Activated B cell treated with CpG ODN at 0.5 μM for 24 hours (primary cell): ENCODE measurements around the gene EEF2K. TPM values are rescaled to one million over a fixed set of nuclear protein-coding genes. Genes with fewer than 3 reads are reported as not detected.

ENCODE experiments used
- ATAC-seq: fragments of 200-7000 bp; cut with Tn5 transposase; one replicate; pipeline ENCODE4 v1.10.0; 2021; ENCODE audit warnings: low read depth, mild to moderate bottlenecking, moderate library complexity
- CTCF ChIA-PET: fragments of 350-600 bp; sonication (Branson Sonifier 250); formaldehyde crosslinking; loops from one replicate; lab custom pipeline; 2021; ENCODE audit warnings: antibody characterized with exemption; lab: Charles Lee
- POLR2A ChIA-PET: fragments of 350-600 bp; sonication (Branson Sonifier 250); formaldehyde crosslinking; loops from one replicate; lab custom pipeline; 2021; ENCODE audit warnings: antibody characterized with exemption; lab: Charles Lee
- DNase-seq: peaks from one replicate; pipeline ENCODE4 v3.0.0; 2022
- H3K27ac Mint-ChIP-seq: one replicate; pipeline ENCODE4 v1.8.0; 2020; ENCODE audit warnings: mixed read lengths
- H3K27me3 Mint-ChIP-seq: one replicate; pipeline ENCODE4 v1.8.0; 2021; ENCODE audit warnings: mixed read lengths
- H3K36me3 Mint-ChIP-seq: one replicate; pipeline ENCODE4 v1.8.0; 2021; ENCODE audit warnings: low read depth, mixed read lengths
- H3K4me1 Mint-ChIP-seq: one replicate; pipeline ENCODE4 v1.8.0; 2021; ENCODE audit warnings: mixed read lengths
- H3K4me3 Mint-ChIP-seq: one replicate; pipeline ENCODE4 v1.8.0; 2020; ENCODE audit warnings: mild to moderate bottlenecking, mixed read lengths
- H3K9me3 Mint-ChIP-seq: one replicate; pipeline ENCODE4 v1.8.0; 2020; ENCODE audit warnings: mixed read lengths
- intact Hi-C: fragments of 100-400 bp; cut with micrococcal nuclease; formaldehyde crosslinking; loops from one replicate; pipeline ENCODE4 v1.15.1; 2024
- total RNA-seq: library from RNA; stranded (reverse); gene quantifications from 2 replicates; pipeline ENCODE4 v1.2.3, GENCODE V29; 2022
- TF ChIP-seq, protein P1 (sequence below): fragments of 200-600 bp; IDR thresholded peaks from one replicate; pipeline ENCODE4 v1.8.0; 2022; ENCODE audit warnings: antibody characterized with exemption, mild to moderate bottlenecking

The EEF2K gene
- total RNA-seq, 1 donor from 2014 or later, result 29.7 TPM

GRCh38 chr16:22266546-22266945 lies 60.5 kb downstream of the EEF2K start:
- TF ChIP-seq, protein P1, sequence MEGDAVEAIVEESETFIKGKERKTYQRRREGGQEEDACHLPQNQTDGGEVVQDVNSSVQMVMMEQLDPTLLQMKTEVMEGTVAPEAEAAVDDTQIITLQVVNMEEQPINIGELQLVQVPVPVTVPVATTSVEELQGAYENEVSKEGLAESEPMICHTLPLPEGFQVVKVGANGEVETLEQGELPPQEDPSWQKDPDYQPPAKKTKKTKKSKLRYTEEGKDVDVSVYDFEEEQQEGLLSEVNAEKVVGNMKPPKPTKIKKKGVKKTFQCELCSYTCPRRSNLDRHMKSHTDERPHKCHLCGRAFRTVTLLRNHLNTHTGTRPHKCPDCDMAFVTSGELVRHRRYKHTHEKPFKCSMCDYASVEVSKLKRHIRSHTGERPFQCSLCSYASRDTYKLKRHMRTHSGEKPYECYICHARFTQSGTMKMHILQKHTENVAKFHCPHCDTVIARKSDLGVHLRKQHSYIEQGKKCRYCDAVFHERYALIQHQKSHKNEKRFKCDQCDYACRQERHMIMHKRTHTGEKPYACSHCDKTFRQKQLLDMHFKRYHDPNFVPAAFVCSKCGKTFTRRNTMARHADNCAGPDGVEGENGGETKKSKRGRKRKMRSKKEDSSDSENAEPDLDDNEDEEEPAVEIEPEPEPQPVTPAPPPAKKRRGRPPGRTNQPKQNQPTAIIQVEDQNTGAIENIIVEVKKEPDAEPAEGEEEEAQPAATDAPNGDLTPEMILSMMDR, result no peak
- H3K9me3 Mint-ChIP-seq, result no peaks in the 10 kb centered on the region
- H3K4me1 Mint-ChIP-seq, result no peaks in the 10 kb centered on the region
- H3K27me3 Mint-ChIP-seq, result no peaks in the 10 kb centered on the region
- H3K4me3 Mint-ChIP-seq, result no peak overlapping the region
- DNase-seq (no peak), ATAC-seq (no peak)
- ChIA-PET CTCF (no interaction called here), POLR2A (no interaction called here)
- H3K36me3 Mint-ChIP-seq, result peaks cover 62% of the 10 kb centered on the region
- no peak overlapping the region for H3K27ac Mint-ChIP-seq
- intact Hi-C loops, result no loop called here

DNA sequence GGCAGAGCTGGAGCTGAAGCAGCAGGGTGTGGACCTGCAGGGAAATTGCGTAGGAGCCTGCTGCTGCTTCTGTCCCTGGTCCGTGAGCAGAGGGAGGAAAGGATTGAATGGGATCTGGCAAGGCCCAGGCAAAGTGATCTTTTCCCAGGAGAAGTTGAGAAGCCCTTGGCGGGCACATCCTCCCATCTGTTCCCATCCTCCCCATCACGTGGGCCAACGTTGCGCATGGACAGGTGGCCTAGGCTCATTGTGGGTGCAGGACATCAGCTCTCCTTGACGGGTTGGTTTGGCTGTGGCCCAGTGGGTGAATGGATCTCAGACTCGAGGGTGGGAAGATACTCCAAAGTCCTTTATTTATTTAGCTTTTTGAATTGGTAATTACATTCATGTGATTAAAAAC lies 61.7 kb downstream of the EEF2K start:
- Mint-ChIP-seq H3K27me3 (no peaks in the 10 kb centered on the region), H3K36me3 (peaks cover 63% of the 10 kb centered on the region), H3K9me3 (no peaks in the 10 kb centered on the region), H3K4me1 (no peaks in the 10 kb centered on the region), H3K27ac (no peak overlapping the region), H3K4me3 (no peak overlapping the region)
- intact Hi-C loops, result no loop called here
- TF ChIP-seq, protein P1, result no peak
- DNase-seq, result no peak
- CTCF ChIA-PET, result no interaction called here
- POLR2A ChIA-PET, result no interaction called here
- no peak for ATAC-seq

GRCh38 chr16:22270525-22270924 lies 64.4 kb downstream of the EEF2K start:
- no peaks in the 10 kb centered on the region for H3K27me3 Mint-ChIP-seq
- ATAC-seq (no peak), DNase-seq (no peak)
- no peaks in the 10 kb centered on the region for H3K9me3 Mint-ChIP-seq
- no peak overlapping the region for H3K4me3 Mint-ChIP-seq
- peaks cover 56% of the 10 kb centered on the region for H3K36me3 Mint-ChIP-seq
- intact Hi-C loops, result no loop called here
- CTCF ChIA-PET, result no interaction called here
- no peaks in the 10 kb centered on the region for H3K4me1 Mint-ChIP-seq
- POLR2A ChIA-PET, result interaction anchor here (1.2 kb wide), 1 partner anchor 11 kb away, joined by 8 read pairs; no protein-coding TSS in a partner anchor
- no peak overlapping the region for H3K27ac Mint-ChIP-seq
- TF ChIP-seq, protein P1, result no peak

- ChIA-PET CTCF (interaction anchor here (1.2 to 1.4 kb wide), 2 partner anchors 89 to 195 kb away, joined by 3 read pairs; no protein-coding TSS in a partner anchor), POLR2A (no interaction called here)
- no peak overlapping the region for H3K4me3 Mint-ChIP-seq
- no peaks in the 10 kb centered on the region for H3K4me1 Mint-ChIP-seq
- no peaks in the 10 kb centered on the region for H3K27me3 Mint-ChIP-seq
- H3K27ac Mint-ChIP-seq, result no peak overlapping the region
- H3K36me3 Mint-ChIP-seq, result peaks cover 46% of the 10 kb centered on the region
- DNase-seq (no peak), ATAC-seq (no peak)
- H3K9me3 Mint-ChIP-seq, result no peaks in the 10 kb centered on the region
- TF ChIP-seq, protein P1, result no peak
- intact Hi-C loops, result no loop called here
These were observed 67.0 kb downstream of the EEF2K start for GRCh38 chr16:22272870-22273650.

DNA sequence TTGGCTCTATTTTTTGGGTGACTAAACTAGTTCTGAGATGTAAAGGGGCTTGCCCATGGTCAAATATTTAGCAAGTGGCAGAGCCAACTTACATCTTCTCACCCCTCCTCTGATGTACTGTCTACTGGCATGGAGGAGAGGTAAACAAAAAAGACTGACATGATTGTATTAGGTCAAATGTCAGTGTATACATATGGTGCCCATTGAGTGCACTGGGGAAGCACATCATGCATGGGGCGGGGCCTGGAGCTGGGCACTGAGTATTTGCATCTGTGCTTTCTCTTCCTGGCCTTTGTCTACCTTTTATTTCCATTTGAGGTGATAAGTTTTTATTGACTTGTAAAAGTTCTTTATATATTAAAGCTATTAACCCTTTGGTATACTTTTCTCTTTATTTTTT lies 68.8 kb downstream of the EEF2K start:
- peaks cover 45% of the 10 kb centered on the region for H3K36me3 Mint-ChIP-seq
- no peak overlapping the region for H3K4me3 Mint-ChIP-seq
- H3K4me1 Mint-ChIP-seq, result no peaks in the 10 kb centered on the region
- H3K9me3 Mint-ChIP-seq, result no peaks in the 10 kb centered on the region
- no peak overlapping the region for H3K27ac Mint-ChIP-seq
- TF ChIP-seq, protein P1, result no peak
- no peaks in the 10 kb centered on the region for H3K27me3 Mint-ChIP-seq
- ChIA-PET CTCF (no interaction called here), POLR2A (interaction anchor here (0.7 kb wide), 1 partner anchor 1606 kb away, joined by 3 read pairs; no protein-coding TSS in a partner anchor)
- intact Hi-C loops, result no loop called here
- DNase-seq (no peak), ATAC-seq (no peak)
